ENCODE measurements around the gene MDM2.

GRCh38 chr12:68835333-68835908 lies 27.4 kb downstream of the MDM2 start:
- no peak for TF ChIP-seq POLR2A (IDR thresholded peaks at IDR 0.05; ENCODE audit: low read length)
- TF ChIP-seq GATA1 (IDR thresholded peaks at IDR 0.05; ENCODE audit: low read depth, low read length): no peak

All from erythroblast (primary cell).